22Rv1 (cell line): Measurements from ENCODE around the gene TDP1.

ENCODE experiments used
- H3K27ac ChIP-seq: fragments of 450-650 bp; 2 replicates; pipeline ENCODE4 v1.5.1; 2017
- CTCF ChIP-seq: fragments of 450-650 bp; IDR thresholded peaks from 2 replicates; pipeline ENCODE4 v1.5.1; 2017; ENCODE audit warnings: mild to moderate bottlenecking
- ZFX ChIP-seq: fragments of 450-650 bp; IDR thresholded peaks from 2 replicates; pipeline ENCODE4 v1.6.1; 2017; ENCODE audit warnings: antibody characterized with exemption, borderline replicate concordance

TDP1 gene

GRCh38 chr14:89955745-89956660, at the start of gene TDP1:
Gene TDP1, plus strand, starts transcription at chr14:89955927. Its CDS starts 7,188 bp downstream, at chr14:89963115.
- H3K27ac ChIP-seq, result peak within 1 kb of the TSS; percentile 97
- TF ChIP-seq CTCF (peak; percentile 36), ZFX (no peak)

- no peak overlapping the region for H3K27ac ChIP-seq
- TF ChIP-seq ZFX (no peak), CTCF (no peak)
These were observed 49.7 kb upstream of the TDP1 start for GRCh38 chr14:89906000-89906399.

GRCh38 chr14:89907655-89908054, 48.1 kb upstream of the TDP1 start:
- TF ChIP-seq CTCF (no peak), ZFX (no peak)
- H3K27ac ChIP-seq, result no peak overlapping the region

- TF ChIP-seq CTCF (no peak), ZFX (no peak)
- H3K27ac ChIP-seq, result no peak overlapping the region
These were observed 46.8 kb upstream of the TDP1 start for GRCh38 chr14:89908712-89909450.

GRCh38 chr14:89909586-89909985, 46.1 kb upstream of the TDP1 start:
- peak overlapping the region; percentile 85 for H3K27ac ChIP-seq
- TF ChIP-seq ZFX (no peak), CTCF (no peak)

- peak overlapping the region; percentile 85 for H3K27ac ChIP-seq
- no peak for TF ChIP-seq CTCF
- TF ChIP-seq ZFX, result no peak
These were observed 45.1 kb upstream of the TDP1 start for GRCh38 chr14:89910691-89911009.
